HG03571 (cell line): ENCODE results near the gene B3GNT2.
"Not testable (repeated sequence)": the region's sequence is repeated elsewhere in the genome, so short reads cannot be mapped to it uniquely, and the experiment has no call there.

Source experiments
- ATAC-seq: cut with Tn5 transposase; IDR thresholded peaks from one replicate; pipeline ENCODE4 v1.9.1; 2021; ENCODE audit not compliant: unreplicated experiment

The B3GNT2 gene

DNA sequence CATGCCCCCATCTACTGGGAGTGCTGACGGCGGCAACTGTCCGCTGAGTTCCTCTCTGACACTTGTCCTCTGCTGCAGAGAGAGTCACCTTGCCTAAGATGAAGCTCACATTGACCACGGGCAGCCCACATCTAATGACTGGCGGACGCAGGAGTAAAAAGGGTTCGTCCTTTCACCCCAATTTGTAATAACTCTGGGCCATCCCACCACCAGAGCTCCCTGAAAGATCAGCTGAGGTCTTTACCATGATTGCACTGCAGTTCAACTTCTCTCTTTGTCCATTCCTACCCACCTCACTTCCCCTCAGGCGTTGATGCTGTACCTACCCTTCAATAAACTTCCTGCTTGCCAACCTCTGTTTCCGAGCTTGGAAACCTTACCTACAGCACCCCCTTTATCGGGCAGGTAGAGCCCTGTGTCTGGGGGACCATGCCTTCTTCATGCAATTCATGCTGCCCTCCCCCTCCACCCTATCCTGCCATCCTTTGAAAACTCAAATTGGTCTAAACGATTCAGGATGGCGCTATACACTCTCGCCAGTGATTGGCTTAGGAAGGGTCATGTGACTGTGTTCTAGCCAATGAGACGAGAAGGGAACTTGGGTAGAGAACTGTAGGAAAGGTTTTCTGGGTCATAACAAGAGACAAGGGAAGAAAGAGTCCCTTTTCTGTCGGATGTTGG, 10.3 kb upstream of the B3GNT2 start:
- no peak for ATAC-seq

DNA sequence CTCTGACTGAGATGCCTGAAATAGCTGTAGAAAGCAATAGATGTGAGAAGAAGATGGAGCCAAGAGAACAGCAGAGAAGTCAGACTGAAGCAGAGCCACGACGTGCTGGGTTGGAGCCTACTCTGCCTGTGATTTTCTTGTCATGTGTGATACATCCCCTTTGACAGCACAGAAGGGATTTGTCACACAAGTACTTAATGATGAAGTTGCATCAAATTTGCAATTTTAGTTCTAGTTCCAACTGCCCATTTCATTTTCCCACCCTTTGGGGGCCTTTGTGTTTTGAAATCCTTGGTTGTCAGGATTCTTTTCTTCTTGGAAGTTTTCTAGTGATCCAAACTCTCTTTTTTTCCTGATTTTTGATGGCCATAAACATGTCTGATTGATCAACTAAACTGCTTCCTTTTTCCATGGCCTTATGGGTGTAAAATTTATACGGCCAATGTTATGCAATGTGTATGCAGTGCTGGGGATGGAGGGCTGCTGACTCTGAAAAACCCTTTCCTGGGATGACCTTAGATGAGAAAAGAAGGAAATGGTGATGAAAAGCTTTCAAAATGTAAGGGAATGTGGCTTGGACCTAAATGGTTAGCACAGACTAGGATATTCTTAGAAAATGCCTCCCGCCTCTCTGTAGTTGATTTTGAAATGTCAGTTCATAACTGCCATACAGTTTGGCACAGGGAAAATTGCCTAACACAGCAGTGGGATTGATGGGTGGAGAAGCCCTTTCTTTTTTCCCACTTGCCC, 9.6 kb upstream of the B3GNT2 start:
- no peak for ATAC-seq

DNA sequence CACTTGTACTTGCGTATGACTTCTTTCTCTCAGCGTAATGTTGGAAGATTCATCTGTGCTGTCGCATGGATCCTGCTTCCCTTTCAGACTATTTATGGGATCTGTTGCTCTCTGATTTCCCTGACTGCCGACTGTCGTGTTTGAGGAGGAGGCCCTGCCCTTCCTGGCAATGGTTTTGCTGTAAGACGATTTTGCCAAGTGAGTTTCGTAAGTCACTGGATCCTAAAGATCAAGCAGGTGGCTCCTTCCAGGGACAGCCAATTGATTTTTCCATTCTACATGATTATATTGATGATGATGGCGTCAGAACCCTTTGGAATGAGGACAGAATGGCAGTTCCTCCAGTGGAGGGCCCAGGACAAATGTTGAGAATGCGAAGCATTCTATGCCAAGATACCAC, 8.7 kb upstream of the B3GNT2 start:
- no peak for ATAC-seq

DNA sequence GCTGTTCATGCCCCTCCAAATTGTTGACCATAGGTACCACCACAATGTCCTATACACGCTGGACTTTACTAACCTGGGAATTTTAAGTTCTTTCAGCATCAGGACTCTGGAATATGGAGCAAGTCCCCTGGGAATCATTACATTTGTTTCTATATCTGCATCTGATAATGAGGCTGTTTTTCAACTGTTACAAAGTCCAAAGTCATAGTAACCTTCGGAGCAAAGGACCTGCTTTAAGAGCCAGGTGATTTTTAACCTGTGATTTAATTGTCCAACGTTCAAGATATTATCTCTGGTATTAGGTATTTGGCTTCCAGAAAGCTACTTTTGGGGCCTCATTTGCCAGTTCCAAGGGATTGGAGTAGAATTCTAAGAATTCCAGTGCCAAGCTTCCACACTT, 7.5 kb upstream of the B3GNT2 start:
- no peak for ATAC-seq

DNA sequence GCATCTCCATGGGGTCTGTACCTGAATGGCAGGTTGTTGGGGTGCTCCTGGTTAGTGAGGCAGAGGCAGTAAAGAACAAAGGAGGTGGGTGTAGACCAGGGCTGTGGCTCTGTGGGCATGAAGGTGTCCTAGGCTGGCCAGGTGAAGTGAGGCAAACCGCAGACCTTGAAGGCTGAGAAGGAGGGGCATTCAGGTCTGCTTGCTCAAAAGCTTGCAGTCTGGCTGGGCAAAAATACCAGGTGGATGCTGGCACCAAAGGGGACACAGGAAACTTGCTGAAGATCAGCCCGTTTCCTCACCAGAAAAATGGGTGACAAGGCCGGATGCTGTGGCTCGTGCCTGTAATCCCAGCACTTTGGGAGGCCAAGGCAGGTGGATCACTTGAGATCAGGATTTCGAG, 6.7 kb upstream of the B3GNT2 start:
- no peak for ATAC-seq

DNA sequence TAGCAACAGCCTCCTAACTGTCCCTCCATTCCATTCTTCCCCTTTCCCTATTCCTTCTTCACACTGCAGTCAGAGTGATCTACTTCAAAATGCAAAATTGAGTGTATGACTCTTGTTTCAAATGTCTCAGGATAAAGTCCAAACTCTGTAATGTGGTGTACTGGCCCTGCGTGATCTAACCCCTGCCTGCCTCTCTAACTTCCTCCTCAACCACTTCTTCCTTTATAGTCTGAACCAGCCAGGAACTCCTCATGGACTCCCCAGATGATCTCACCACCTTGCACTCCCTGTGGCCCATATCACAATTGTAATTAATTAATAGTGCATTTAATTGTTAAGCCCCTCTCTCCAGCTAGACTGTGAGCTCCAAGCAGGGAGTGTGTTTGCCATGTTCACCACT, 3.1 kb upstream of the B3GNT2 start:
- ATAC-seq = no peak

DNA sequence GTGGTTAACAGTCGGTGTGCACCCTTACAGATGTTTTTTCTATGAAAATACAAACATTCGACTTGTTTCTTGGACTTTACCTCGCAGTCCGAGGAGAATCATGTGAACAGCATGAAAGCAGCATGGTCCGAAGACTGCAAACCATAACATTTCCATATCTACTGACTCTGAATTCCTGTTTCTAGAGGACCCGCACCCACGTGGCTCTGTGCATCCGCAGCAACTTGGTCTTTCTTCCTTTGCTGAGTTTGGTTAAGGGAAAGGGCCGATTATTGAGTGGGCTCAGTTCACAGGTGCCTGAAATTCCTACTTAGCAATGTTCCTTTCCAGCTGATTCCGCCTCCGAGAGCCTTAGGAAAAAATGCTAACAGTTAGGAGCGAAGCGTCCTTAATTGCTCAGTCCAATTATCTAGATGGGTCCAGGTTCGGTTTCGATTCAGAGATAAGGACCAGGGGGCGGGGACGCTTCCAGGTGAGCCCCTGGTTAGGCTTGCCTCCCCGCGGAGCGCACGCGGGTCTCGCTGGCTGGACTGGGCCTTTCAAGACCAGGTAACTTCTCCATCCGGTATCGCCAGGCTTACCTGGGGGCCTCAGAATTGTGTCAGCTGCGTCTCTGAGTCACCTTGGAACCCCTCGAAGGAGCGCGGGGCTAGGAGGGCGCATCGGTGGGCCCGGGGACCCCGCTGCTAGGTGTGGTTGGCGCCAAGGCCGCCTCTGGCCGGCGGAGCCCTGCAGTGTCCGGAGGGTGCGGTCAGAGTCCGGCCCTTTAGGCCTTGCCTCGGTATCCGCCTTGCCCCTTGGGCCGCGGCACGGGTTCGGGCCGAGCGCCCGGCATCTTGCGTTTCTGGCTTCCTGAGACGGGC, 1.1 kb upstream of the B3GNT2 start:
- no peak for ATAC-seq

DNA sequence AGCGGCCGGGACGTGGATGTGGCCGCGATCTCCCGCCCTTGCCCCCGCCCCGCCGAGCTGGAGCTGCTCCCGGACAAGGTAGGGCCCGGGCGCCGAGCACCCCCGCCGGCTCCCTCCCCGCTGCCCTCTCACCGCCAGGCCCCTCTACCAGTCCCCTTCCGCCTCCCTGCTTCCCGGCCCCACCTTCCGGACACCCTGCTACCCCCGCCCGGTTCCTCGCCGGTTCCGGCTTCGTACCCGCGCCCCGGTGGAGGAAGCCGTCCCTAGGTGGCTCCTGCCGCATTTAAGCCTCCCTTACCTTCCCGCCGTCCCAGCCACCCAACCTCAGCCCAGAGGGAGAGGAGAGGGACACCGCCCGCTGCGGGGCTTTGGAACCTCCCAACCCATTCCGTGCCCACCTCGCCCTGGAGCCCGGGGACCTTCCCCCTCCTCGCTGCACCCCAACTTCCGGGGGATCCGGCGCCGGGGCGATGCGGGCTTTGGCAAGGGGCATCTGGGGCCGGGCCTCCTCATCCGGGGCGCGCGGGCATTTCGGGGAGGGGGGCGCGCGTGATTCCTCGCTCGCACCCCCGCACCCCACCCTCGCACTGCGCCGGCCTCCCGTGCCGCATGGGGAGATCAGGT, 475 bp downstream of the B3GNT2 start:
- ATAC-seq = peak; percentile 15

DNA sequence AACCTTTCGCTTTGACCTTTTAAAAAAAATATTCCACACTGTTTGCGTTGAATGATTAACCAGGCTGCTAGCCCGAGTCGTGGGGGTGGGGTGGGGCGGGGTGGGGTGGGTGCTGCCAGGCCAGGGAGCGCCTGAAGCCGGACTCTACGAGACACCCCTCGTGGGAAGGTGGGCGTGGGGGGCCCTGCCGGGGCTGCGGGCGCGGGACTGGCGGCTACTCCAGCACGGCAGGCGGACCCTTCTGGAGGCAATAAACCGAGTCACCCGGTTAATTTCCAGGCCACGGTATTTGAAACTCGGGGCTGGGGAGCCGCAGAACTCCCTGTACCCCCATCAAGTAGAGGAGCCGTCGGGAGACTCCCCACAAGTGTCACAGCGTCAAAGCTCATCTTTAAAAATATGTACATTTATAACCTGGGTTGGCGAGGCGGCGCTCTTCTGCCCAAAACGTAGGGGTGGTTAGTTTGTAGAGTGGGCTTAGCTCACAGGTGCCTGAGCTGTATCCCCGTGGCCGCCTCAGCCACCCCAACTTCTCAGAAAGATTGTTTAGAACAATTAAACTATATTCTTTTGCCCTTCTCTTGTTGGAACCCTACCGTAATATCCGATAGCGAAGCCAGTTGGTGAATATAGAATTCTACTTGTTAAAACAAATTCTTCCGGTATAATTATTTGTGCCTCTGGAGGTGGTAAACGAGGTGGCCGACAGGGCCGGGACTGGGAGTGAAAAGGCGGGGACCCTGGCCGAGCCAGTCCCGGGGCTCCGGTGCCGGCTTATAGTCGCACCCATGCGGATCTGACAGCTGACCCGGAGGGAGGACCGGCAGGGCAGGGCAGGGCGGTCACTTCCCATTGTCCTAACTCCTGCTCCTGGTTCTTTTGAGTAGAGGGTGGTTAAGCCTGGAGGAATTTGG, 1.4 kb downstream of the B3GNT2 start:
- ATAC-seq = no peak

DNA sequence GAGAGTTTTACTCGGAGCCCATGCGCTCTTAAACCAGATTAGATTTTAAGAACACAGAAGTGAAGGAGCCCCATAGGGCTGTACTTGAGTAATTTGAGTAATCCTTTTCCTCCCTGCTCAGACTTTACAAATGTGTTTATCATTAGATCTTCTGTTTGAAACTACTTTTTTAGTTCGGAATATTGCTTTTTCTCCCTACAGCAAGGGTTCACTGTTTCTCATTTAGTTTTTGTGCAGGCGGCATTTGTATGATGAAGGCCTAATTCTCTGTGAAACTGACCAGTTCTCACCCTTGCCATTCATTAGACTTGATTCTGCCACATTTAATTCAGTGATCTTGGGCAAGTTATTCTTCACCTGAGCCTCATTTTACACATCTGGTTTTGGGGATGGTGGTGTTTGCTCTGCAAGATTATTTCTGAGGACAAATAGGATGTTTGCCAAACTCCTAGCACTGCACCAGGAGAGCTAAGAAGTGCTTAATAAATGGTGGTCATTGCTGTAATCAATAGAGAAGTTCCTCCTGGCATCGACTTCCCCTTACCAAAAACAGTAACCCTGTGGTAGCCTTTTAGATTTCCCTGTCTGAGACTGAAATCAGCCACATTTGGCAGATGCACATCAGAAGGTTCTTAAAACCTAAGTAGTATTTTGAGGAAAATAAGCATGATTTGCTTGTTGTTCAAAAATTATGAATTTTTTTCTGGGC, 2.2 kb downstream of the B3GNT2 start:
- ATAC-seq = no peak

DNA sequence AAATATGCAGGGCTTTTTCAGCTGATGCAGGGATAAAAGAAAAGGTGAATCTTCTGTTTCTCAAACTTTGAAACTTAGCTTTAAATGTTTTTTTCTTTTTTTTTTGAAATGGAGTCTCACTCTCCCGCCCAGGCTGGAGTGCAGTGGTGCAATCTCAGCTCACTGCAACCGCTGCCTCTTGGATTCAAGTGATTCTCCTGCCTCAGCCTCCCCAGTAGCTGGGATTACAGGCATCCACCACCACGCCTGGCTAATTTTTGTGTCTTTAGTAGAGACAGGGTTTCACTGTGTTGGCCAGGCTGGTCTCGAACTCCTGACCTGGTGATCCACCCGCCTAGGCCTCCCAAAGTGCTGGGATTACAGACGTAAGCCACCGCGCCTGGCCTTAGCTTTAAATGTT, 2.9 kb downstream of the B3GNT2 start:
- ATAC-seq = not testable (repeated sequence)

DNA sequence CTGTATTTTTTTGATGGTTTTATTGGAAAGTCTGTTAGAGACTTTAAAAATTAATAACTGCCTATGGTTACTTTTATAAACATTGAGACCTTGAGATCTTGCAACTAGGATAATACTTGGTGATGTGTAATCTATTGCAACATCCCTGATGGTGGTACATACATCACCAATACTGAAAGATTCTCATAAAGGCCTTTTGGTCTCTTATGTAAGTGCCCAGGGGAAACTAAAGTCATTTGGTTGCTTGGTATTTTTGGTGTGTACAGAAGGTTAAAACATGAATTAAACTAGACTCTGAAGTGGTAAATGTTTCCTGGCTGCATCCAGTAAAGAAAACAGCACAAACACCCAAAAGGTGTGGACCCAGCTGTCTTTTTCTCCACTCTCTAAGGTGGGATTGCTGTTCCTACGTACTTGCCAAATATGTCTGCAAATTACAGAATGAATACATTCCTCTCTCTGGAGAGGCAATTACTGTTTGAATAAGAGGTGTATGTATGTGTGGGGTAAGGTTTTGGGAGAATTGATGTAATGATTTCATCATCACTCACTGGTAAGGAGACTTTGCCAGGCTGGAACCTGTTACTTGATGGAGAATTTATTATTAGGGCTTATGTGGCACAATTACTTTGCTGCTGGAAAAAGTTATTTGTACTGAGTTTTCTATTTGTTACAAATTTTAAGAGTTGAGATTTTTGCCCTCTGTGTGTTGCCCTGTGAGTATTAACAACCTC, 3.6 kb downstream of the B3GNT2 start:
- no peak for ATAC-seq

DNA sequence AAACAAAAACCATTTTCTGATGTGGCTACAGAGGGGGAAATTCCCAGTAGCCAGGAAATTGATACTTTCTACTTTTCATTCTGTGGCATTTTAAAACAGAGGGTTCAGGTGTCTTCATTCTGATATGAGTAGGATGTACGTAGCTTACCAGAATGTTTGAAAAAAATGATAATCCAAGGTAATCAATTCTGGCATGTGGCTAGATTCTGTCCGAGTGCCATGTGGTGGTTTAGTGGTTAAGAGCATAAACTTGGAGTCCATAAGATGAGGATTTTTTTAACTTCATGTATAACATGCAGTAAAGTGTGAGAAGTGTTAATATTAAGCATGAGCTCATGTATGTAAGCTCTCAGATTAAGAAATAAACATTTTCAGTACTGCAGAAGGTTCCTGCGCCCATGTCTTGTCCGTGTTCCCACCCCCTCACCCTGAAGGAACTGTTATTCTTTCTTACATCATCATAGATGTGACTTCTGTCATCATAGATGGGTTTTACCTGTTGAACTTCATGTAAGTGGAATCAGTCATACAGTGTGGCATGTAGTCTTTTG, 4.5 kb downstream of the B3GNT2 start:
- no peak for ATAC-seq

DNA sequence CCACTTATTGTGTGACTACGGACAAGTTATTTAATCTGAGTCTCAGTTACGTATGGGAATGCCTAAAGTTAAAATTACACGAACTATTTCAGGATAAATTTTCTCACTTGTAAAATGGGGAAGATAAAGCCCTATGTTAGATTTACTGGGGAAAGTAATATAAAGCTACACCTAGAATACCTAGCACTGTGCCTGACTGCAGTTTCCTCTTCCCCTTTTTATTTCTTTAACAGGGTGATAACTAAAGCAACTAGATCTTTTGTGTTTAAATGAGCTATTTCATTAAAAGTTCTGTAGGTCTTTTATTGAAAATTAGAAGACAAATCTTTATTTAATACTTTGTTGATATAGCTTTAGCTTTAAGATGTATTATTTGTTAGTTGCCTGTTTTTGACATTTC, 5.0 kb downstream of the B3GNT2 start:
- ATAC-seq = no peak

DNA sequence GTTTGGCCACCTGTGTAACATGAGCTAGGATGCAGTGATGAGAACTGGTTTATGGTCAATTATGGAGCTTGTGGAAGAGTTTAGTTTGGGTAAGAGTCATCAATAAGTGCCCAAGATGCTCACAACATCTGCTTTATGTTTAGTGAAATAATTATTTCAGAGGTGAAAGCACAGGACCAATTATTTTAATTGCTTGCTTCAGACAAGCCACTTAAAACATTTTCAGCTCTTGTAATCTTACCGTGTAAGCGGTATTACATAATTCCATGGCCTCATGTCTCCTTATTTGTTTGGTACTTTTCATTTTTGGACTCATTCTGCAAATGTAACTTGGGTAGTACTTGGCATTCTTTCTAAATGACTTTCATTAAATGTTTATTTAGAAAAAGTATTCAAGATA, 5.4 kb downstream of the B3GNT2 start:
- no peak for ATAC-seq

DNA sequence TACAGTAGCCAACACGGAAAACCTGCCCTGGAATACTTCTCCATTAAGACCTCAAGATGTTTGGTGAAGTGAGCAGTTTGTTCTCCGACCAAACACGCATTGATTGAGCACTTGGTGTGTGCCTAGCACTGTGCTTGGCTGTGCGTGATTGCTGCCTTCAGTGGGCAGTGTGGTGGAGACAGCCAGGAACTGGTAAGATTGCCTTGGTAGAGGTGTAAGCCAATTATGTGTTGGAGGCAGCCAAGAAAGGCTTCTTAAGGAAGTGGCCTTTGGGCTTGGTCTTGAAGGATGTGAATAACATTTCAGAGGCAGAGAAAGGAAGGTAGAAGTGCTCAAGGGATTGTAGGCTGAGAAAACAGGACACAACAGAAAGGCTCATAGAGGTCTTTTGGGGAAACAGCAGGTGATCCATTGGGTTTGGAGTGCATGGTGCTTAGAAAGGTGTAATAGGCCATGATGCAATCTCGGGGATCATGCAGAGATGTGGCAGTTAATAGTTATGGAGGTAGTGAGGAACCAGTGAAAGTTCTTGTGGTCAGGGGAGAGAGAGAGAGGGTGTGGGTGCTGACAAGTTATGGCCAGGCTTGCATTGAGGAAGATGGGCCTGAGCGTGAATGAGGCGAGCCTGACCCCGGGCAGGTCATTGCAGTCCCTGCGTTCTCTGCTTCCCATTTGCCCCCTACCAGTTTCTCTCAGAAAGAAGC, 6.3 kb downstream of the B3GNT2 start:
- peak; percentile 45 for ATAC-seq

DNA sequence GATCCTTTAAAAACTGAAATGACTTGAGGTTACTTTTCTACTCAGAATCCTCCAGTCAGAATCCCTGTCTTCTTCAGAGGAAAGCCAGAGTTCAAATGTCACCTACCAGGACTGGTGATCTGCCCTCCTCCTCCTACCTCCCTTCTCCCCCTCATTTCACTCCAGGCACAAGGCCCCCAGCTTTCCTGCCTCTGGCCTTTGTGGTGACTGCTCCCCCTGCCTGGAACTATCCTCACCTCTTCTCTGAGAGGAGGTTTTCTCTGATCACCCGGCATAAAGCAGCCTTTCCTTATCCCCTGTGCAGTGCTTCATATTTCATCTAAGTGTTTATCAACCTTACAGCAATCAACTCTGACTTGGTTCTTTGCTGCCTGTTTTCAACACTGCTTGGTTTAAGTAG, 6.8 kb downstream of the B3GNT2 start:
- no peak for ATAC-seq

DNA sequence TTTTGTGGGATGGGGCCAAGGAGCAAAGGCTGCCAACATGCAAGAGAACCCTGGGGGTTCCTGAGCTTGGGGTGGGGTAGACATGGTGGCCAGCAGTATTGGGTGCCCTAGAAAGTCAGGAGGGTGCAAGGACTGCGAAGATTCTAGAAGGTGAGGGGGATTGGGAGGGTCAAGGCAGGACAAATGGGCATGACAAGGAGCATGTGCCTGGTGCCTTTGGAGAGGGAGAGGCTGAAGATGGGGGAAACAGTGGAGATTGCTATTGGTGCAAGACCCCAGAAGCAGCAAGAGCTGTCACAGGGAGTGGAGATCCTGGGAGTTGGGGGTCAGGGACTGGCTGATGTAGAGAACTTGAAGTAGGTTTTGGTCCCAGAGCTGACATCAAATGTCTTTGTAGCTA, 7.5 kb downstream of the B3GNT2 start:
- no peak for ATAC-seq
